ENCODE measurements around the gene CCDC142. TPM values are rescaled to one million over a fixed set of nuclear protein-coding genes. Genes with fewer than 3 reads are reported as not detected.

CCDC142 gene
- total and polyA plus RNA-seq, 2 of the 8 experiments (the other 6 are each of a cell fraction or from before 2014, with no cell fraction given) = 6.0 to 10.7 TPM

DNA sequence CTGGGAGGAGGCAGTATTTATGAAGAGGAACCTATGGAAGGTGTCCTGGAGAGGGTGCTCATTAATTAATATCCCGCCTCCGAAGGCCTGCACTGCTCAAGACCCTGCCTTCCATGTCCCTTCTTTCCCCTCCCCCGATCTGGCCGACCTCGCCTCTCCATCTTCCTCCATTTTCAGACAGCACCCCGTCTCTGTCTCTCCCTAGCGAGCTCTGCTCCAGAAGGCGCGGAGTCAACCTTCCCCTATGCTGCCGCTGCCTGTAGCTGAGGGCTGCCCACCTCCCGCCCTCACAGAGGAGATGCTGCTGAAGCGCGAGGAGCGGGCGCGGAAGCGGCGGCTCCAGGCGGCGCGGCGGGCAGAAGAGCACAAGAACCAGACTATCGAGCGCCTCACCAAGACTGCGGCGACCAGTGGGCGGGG is 25.7 kb downstream of the CCDC142 start (continued):
- TF ChIP-seq SP4 (IDR thresholded peaks at IDR 0.05; ENCODE audit: low read length) = no peak
- TF ChIP-seq SIX5 (IDR thresholded peaks at IDR 0.05; ENCODE audit: low read depth, low read length) = no peak
- no peak for TF ChIP-seq BACH1 (IDR thresholded peaks at IDR 0.05; ENCODE audit: low read length)
- no peak; a peak in 1 of 4 replicates for TF ChIP-seq SIN3A (conservative IDR thresholded peaks at IDR 0.05 in 1 of 2, IDR thresholded peaks at IDR 0.05 in 1 of 2; ENCODE audit: low read depth in 1 of 2, low read length in 2 of 2)
- TF ChIP-seq, protein P1, sequence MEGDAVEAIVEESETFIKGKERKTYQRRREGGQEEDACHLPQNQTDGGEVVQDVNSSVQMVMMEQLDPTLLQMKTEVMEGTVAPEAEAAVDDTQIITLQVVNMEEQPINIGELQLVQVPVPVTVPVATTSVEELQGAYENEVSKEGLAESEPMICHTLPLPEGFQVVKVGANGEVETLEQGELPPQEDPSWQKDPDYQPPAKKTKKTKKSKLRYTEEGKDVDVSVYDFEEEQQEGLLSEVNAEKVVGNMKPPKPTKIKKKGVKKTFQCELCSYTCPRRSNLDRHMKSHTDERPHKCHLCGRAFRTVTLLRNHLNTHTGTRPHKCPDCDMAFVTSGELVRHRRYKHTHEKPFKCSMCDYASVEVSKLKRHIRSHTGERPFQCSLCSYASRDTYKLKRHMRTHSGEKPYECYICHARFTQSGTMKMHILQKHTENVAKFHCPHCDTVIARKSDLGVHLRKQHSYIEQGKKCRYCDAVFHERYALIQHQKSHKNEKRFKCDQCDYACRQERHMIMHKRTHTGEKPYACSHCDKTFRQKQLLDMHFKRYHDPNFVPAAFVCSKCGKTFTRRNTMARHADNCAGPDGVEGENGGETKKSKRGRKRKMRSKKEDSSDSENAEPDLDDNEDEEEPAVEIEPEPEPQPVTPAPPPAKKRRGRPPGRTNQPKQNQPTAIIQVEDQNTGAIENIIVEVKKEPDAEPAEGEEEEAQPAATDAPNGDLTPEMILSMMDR (IDR thresholded peaks at IDR 0.05; ENCODE audit: control extremely low read depth in 1 of 3, insufficient read depth in 1 of 3, low read depth in 1 of 3, low read length in 3 of 3) = no peak

Measured in H1 (cell line).